GM04504 (cell line): ENCODE data around the gene KLF16.

Experiments used
- DNase-seq: peaks from one replicate; pipeline ENCODE4 v3.0.0-alpha.2; 2012; ENCODE audit warnings: low read depth

KLF16 gene

GRCh38 chr19:1855040-1855827 lies 8.1 kb downstream of the KLF16 start:
- peak; percentile 84 for DNase-seq

- no peak for DNase-seq
Measured at GRCh38 chr19:1854542-1855039, 8.8 kb downstream of the KLF16 start.

- no peak for DNase-seq
Measured at GRCh38 chr19:1854039-1854541, 9.3 kb downstream of the KLF16 start.

GRCh38 chr19:1853295-1854038 lies 9.9 kb downstream of the KLF16 start:
- peak; percentile 42 for DNase-seq

GRCh38 chr19:1852581-1853128 lies 10.7 kb downstream of the KLF16 start:
- DNase-seq = no peak

- DNase-seq = no peak
Measured at GRCh38 chr19:1851654-1852580, 11.5 kb downstream of the KLF16 start.

GRCh38 chr19:1850809-1851653 lies 12.3 kb downstream of the KLF16 start:
- DNase-seq = no peak

GRCh38 chr19:1849886-1850398 lies 13.4 kb downstream of the KLF16 start:
- no peak for DNase-seq

GRCh38 chr19:1849132-1849474 lies 14.3 kb downstream of the KLF16 start:
- DNase-seq = no peak

GRCh38 chr19:1848399-1849131 lies 14.8 kb downstream of the KLF16 start, which contains the start of gene REXO1:
Gene REXO1 (minus strand): TSS chr19:1848483. CDS start chr19:1848358, 125 bp downstream.
- peak; percentile 85 for DNase-seq

- DNase-seq = no peak
Measured at GRCh38 chr19:1847684-1848398, 15.5 kb downstream of the KLF16 start.

GRCh38 chr19:1847348-1847683 lies 16.1 kb downstream of the KLF16 start:
- DNase-seq = no peak

GRCh38 chr19:1846517-1847204 lies 16.7 kb downstream of the KLF16 start:
- no peak for DNase-seq

- DNase-seq = no peak
Measured at GRCh38 chr19:1845642-1846041, 17.7 kb downstream of the KLF16 start.

- DNase-seq = no peak
Measured at GRCh38 chr19:1845125-1845515, 18.3 kb downstream of the KLF16 start.

GRCh38 chr19:1844513-1845124 lies 18.8 kb downstream of the KLF16 start:
- no peak for DNase-seq

- DNase-seq = no peak
Measured at GRCh38 chr19:1843646-1844394, 19.6 kb downstream of the KLF16 start.
